ENCODE results near the gene ITGB1. TPM values are rescaled to one million over a fixed set of nuclear protein-coding genes. Genes with fewer than 3 reads are reported as not detected.

The ITGB1 gene
- total RNA-seq, 1 experiment from 2014 or later = 223 TPM

GRCh38 chr10:32985341-32985764, 27.3 kb upstream of the ITGB1 start:
- no peak overlapping the region for H4K8ac ChIP-seq (replicated peaks; ENCODE audit: insufficient read length, low read depth, low read length)
- H2AK5ac ChIP-seq (ENCODE audit: insufficient read length, low read length) = no peak overlapping the region
- no peaks in the 10 kb centered on the region for H3K9me3 Mint-ChIP-seq
- H3K9me3 ChIP-seq (ENCODE audit: control insufficient read depth, low read depth, low read length) = no peaks in the 10 kb centered on the region
- H3K79me2 ChIP-seq (ENCODE audit: insufficient read depth, low read length) = no peaks in the 10 kb centered on the region
- no peak overlapping the region for H3K56ac ChIP-seq (ENCODE audit: insufficient read length, low read depth, low read length)
- H3K79me1 ChIP-seq (ENCODE audit: insufficient read depth, low read depth, low read length, poor library complexity, severe bottlenecking) = no peaks in the 10 kb centered on the region
- H4K20me1 ChIP-seq (ENCODE audit: control insufficient read depth, insufficient read depth, insufficient read length) = no peaks in the 10 kb centered on the region
- DNase-seq = no peak
- H2BK20ac ChIP-seq (ENCODE audit: low read depth, low read length, poor library complexity, severe bottlenecking) = no peak overlapping the region
- H3K18ac ChIP-seq (ENCODE audit: insufficient read length, low read depth, low read length) = no peak overlapping the region
- H2BK120ac ChIP-seq (ENCODE audit: low read depth, low read length, poor library complexity, severe bottlenecking) = no peak overlapping the region
- no peak overlapping the region for H3K9ac ChIP-seq (ENCODE audit: extremely low read depth, insufficient read length, low read length)
- H2BK15ac ChIP-seq (ENCODE audit: low read depth, low read length) = no peak overlapping the region
- H3K36me3 Mint-ChIP-seq (ENCODE audit: insufficient read depth in 1 of 3, low read depth in 3 of 3) = no peaks in the 10 kb centered on the region; a peak in 1 of 7 replicates
- H3K4me3 Mint-ChIP-seq = no peak overlapping the region
- H3K23ac ChIP-seq (ENCODE audit: insufficient read length, low read depth, low read length) = no peak overlapping the region
- no peak overlapping the region for H4K91ac ChIP-seq (ENCODE audit: insufficient read length, low read depth, low read length)
- no peak overlapping the region for H3K27ac ChIP-seq (ENCODE audit: insufficient read length, low read depth, low read length)
- H3K4me2 ChIP-seq (ENCODE audit: insufficient read depth, insufficient read length, low read length) = no peak overlapping the region
- TF ChIP-seq CTCF (conservative IDR thresholded peaks at IDR 0.05) = no peak
- H2BK12ac ChIP-seq (ENCODE audit: insufficient read length, low read depth, low read length) = no peak overlapping the region
- H4K5ac ChIP-seq (ENCODE audit: insufficient read length, low read depth, low read length) = no peak overlapping the region
- no peak overlapping the region for H3T11ph ChIP-seq (ENCODE audit: low read length)
- H2AFZ ChIP-seq (ENCODE audit: low read length) = no peak overlapping the region
- H3K14ac ChIP-seq (ENCODE audit: insufficient read depth, low read length) = no peak overlapping the region
- WGBS (ENCODE audit: extremely low coverage, insufficient read length, low lambda C conversion rate) = no CpG with 5 or more reads among the region's 4 CpGs
- H3K23me2 ChIP-seq (ENCODE audit: insufficient read length, low read depth, low read length, poor library complexity, severe bottlenecking) = no peaks in the 10 kb centered on the region
- peaks cover 25 to 37% of the 10 kb centered on the region in 2 experiments for H3K4me1 Mint-ChIP-seq
- H3K4me1 ChIP-seq (ENCODE audit: insufficient read depth, low read length) = no peaks in the 10 kb centered on the region
- H3K27me3 ChIP-seq (ENCODE audit: insufficient read depth, low read length) = no peaks in the 10 kb centered on the region
- no peaks in the 10 kb centered on the region for H3K27me3 Mint-ChIP-seq (ENCODE audit: low read depth)
- H3K27ac Mint-ChIP-seq = no peak overlapping the region
- no peak overlapping the region for H3K4ac ChIP-seq (ENCODE audit: low read depth, low read length)
- H2BK5ac ChIP-seq (ENCODE audit: insufficient read length, low read length) = no peak overlapping the region

Data from H9 (cell line).